ENCODE data around the gene EPB41L2.

DNA sequence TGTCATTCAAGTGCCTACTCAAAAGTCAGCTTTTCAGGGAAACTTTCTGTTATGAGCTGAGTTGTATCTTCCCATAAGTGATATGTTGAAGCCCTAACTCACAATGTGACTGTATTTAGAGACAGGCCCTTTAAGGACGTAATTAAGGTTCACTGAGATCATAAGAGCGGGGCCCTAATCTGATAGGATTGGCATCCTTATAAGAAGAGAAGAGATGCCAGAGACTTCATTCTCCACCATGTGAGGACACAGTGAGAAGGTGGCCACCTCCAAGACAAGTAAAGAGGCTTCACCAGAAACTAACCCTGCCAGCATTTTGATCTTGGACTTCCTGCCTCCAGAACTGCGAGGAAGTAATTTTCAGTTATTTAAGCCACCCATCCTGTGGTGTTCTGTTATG is 248.5 kb downstream of the EPB41L2 start:
- TF ChIP-seq, protein P1, sequence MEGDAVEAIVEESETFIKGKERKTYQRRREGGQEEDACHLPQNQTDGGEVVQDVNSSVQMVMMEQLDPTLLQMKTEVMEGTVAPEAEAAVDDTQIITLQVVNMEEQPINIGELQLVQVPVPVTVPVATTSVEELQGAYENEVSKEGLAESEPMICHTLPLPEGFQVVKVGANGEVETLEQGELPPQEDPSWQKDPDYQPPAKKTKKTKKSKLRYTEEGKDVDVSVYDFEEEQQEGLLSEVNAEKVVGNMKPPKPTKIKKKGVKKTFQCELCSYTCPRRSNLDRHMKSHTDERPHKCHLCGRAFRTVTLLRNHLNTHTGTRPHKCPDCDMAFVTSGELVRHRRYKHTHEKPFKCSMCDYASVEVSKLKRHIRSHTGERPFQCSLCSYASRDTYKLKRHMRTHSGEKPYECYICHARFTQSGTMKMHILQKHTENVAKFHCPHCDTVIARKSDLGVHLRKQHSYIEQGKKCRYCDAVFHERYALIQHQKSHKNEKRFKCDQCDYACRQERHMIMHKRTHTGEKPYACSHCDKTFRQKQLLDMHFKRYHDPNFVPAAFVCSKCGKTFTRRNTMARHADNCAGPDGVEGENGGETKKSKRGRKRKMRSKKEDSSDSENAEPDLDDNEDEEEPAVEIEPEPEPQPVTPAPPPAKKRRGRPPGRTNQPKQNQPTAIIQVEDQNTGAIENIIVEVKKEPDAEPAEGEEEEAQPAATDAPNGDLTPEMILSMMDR (IDR thresholded peaks at IDR 0.05; ENCODE audit: poor library complexity) = no peak
- TF ChIP-seq EZH2 (IDR thresholded peaks at IDR 0.05; ENCODE audit: borderline replicate concordance) = no peak
